ENCODE measurements around the gene KCTD13.
"Not testable (repeated sequence)": the region's sequence is repeated elsewhere in the genome, so short reads cannot be mapped to it uniquely, and the experiment has no call there.

Gene KCTD13

GRCh38 chr16:29943846-29944799 lies 18.1 kb upstream of the KCTD13 start:
- peak; percentile 38 for DNase-seq

- no peak for DNase-seq
These were observed 14.6 kb upstream of the KCTD13 start for GRCh38 chr16:29940656-29941055.

GRCh38 chr16:29931750-29932149 lies 5.7 kb upstream of the KCTD13 start:
- DNase-seq: not testable (repeated sequence)

- no peak for DNase-seq
These were observed 1.3 kb upstream of the KCTD13 start for GRCh38 chr16:29927070-29927905.

GRCh38 chr16:29926711-29927052 lies 656 bp upstream of the KCTD13 start:
- DNase-seq: no peak

- no peak for DNase-seq
These were observed 795 bp downstream of the KCTD13 start for GRCh38 chr16:29925105-29925756.

- DNase-seq: no peak
These were observed 3.0 kb downstream of the KCTD13 start for GRCh38 chr16:29922986-29923501.

GRCh38 chr16:29922326-29922725 lies 3.7 kb downstream of the KCTD13 start:
- no peak for DNase-seq

- no peak for DNase-seq
These were observed 5.0 kb downstream of the KCTD13 start for GRCh38 chr16:29921034-29921385.

- no peak for DNase-seq
These were observed 5.6 kb downstream of the KCTD13 start for GRCh38 chr16:29920288-29921033.

- DNase-seq: no peak
These were observed 9.0 kb downstream of the KCTD13 start for GRCh38 chr16:29916979-29917378.

GRCh38 chr16:29915590-29916247 lies 10.3 kb downstream of the KCTD13 start:
- DNase-seq: no peak

- no peak for DNase-seq
These were observed 12.5 kb downstream of the KCTD13 start for GRCh38 chr16:29913514-29913913.

GRCh38 chr16:29912087-29912486 lies 13.9 kb downstream of the KCTD13 start:
- no peak for DNase-seq

- DNase-seq: no peak
These were observed 14.4 kb downstream of the KCTD13 start for GRCh38 chr16:29911676-29912010.

GRCh38 chr16:29910819-29911675 lies 15.0 kb downstream of the KCTD13 start:
- DNase-seq: no peak

GRCh38 chr16:29909851-29910250 lies 16.2 kb downstream of the KCTD13 start:
- DNase-seq: not testable (repeated sequence)

GRCh38 chr16:29909391-29909790 lies 16.6 kb downstream of the KCTD13 start:
- DNase-seq: no peak

- DNase-seq: no peak
These were observed 17.3 kb downstream of the KCTD13 start for GRCh38 chr16:29908719-29909220.

GRCh38 chr16:29907973-29908372 lies 18.1 kb downstream of the KCTD13 start:
- DNase-seq: no peak
